ENCODE measurements around the gene PLCL2.

PLCL2 gene

GRCh38 chr3:17133632-17134545 lies 249.1 kb downstream of the PLCL2 start:
- no peak overlapping the region for H3K27ac ChIP-seq (ENCODE audit: low read depth, low read length)
- H3K9ac ChIP-seq (ENCODE audit: low read length): no peak overlapping the region
- WGBS (ENCODE audit: extremely low coverage, insufficient coverage, insufficient read length): no CpG with 5 or more reads among the region's 19 CpGs
- H2AK5ac ChIP-seq (ENCODE audit: low read length): no peak overlapping the region
- H2AFZ ChIP-seq (ENCODE audit: insufficient read depth, low read length, poor library complexity): no peak overlapping the region
- no peak overlapping the region for H4K12ac ChIP-seq (ENCODE audit: low read depth, low read length)
- H3K4me1 ChIP-seq (ENCODE audit: control insufficient read depth in 1 of 2, insufficient read depth in 2 of 2, low read length in 2 of 2): no peaks in the 10 kb centered on the region
- no peak overlapping the region for H3K23ac ChIP-seq (ENCODE audit: low read length)
- no peak overlapping the region for H3K4me3 ChIP-seq (ENCODE audit: low read depth, low read length)
- no peak overlapping the region for H3K18ac ChIP-seq (ENCODE audit: low read length)
- H3K36me3 ChIP-seq (ENCODE audit: control insufficient read depth in 1 of 2, insufficient read depth in 2 of 2, low read length in 2 of 2): no peaks in the 10 kb centered on the region
- no peak overlapping the region for H2BK12ac ChIP-seq (ENCODE audit: low read length)
- DNase-seq: peak; percentile 13 to 58
- H3K79me2 ChIP-seq (ENCODE audit: control insufficient read depth, insufficient read depth, low read length, poor library complexity): no peaks in the 10 kb centered on the region
- no peak overlapping the region for H2BK5ac ChIP-seq (ENCODE audit: low read depth, low read length, poor library complexity)
- H3K27me3 ChIP-seq (ENCODE audit: insufficient read depth, low read length): no peaks in the 10 kb centered on the region
- H3K9me3 ChIP-seq (ENCODE audit: insufficient read depth, low read depth, low read length): peaks cover 11% of the 10 kb centered on the region
- no peak overlapping the region for H4K91ac ChIP-seq (ENCODE audit: low read depth, low read length)
- H3K4ac ChIP-seq (ENCODE audit: low read depth, low read length): no peak overlapping the region
- no peaks in the 10 kb centered on the region for H3K79me1 ChIP-seq (ENCODE audit: low read length)
- H4K8ac ChIP-seq (ENCODE audit: low read depth, low read length): no peak overlapping the region
- no peak overlapping the region for H3K4me2 ChIP-seq (ENCODE audit: low read length)
- no peak overlapping the region for H3K14ac ChIP-seq (ENCODE audit: low read length)
- H2BK120ac ChIP-seq (ENCODE audit: insufficient read depth, low read length, poor library complexity): no peak overlapping the region

DNA sequence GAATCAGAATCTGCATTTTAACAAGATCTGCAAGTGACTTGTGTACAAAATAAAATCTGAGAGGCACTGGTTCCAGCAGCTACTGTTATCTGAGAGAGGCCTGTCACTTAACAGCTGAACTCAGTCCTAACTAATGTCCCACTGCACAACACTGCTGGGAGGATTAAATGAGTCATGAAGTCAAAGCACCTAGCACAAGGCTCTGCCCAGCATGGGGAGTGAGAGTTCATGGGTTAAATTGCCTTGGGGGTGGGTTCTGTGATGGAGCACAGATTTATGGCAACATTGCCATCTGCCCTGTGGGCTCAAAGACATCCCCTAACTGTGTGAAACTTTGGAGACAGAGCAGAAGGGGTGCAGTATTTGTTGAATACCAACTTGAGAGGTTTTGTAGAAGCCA lies 250.9 kb downstream of the PLCL2 start:
- Histone ChIP-seq H3K4me1 (ENCODE audit: control insufficient read depth in 1 of 2, insufficient read depth in 2 of 2, low read length in 2 of 2) (no peaks in the 10 kb centered on the region), H2BK5ac (ENCODE audit: low read depth, low read length, poor library complexity) (no peak overlapping the region), H2BK120ac (ENCODE audit: insufficient read depth, low read length, poor library complexity) (no peak overlapping the region), H3K79me2 (ENCODE audit: control insufficient read depth, insufficient read depth, low read length, poor library complexity) (no peaks in the 10 kb centered on the region), H3K36me3 (ENCODE audit: control insufficient read depth in 1 of 2, insufficient read depth in 2 of 2, low read length in 2 of 2) (no peaks in the 10 kb centered on the region), H3K18ac (ENCODE audit: low read length) (no peak overlapping the region), H3K27ac (ENCODE audit: low read depth, low read length) (no peak overlapping the region), H3K9ac (ENCODE audit: low read length) (no peak overlapping the region), H3K14ac (ENCODE audit: low read length) (no peak overlapping the region), H3K23ac (ENCODE audit: low read length) (no peak overlapping the region), H3K79me1 (ENCODE audit: low read length) (no peaks in the 10 kb centered on the region), H2BK12ac (ENCODE audit: low read length) (no peak overlapping the region), H4K91ac (ENCODE audit: low read depth, low read length) (no peak overlapping the region), H3K27me3 (ENCODE audit: insufficient read depth, low read length) (no peaks in the 10 kb centered on the region), H4K12ac (ENCODE audit: low read depth, low read length) (no peak overlapping the region), H3K4ac (ENCODE audit: low read depth, low read length) (no peak overlapping the region), H3K4me2 (ENCODE audit: low read length) (no peak overlapping the region), H3K9me3 (ENCODE audit: insufficient read depth, low read depth, low read length) (peaks cover 11% of the 10 kb centered on the region), H3K4me3 (ENCODE audit: low read depth, low read length) (no peak overlapping the region), H2AFZ (ENCODE audit: insufficient read depth, low read length, poor library complexity) (no peak overlapping the region), H2AK5ac (ENCODE audit: low read length) (no peak overlapping the region), H4K8ac (ENCODE audit: low read depth, low read length) (no peak overlapping the region)
- DNase-seq: no peak

GRCh38 chr3:17136136-17136721 lies 251.5 kb downstream of the PLCL2 start:
- H4K12ac ChIP-seq (ENCODE audit: low read depth, low read length): no peak overlapping the region
- H3K4me3 ChIP-seq (ENCODE audit: low read depth, low read length): no peak overlapping the region
- no peak overlapping the region for H4K8ac ChIP-seq (ENCODE audit: low read depth, low read length)
- DNase-seq: no peak
- H3K36me3 ChIP-seq (ENCODE audit: control insufficient read depth in 1 of 2, insufficient read depth in 2 of 2, low read length in 2 of 2): no peaks in the 10 kb centered on the region
- H2BK5ac ChIP-seq (ENCODE audit: low read depth, low read length, poor library complexity): no peak overlapping the region
- no peak overlapping the region for H2AK5ac ChIP-seq (ENCODE audit: low read length)
- H3K18ac ChIP-seq (ENCODE audit: low read length): no peak overlapping the region
- no peak overlapping the region for H3K27ac ChIP-seq (ENCODE audit: low read depth, low read length)
- H3K4me1 ChIP-seq (ENCODE audit: control insufficient read depth in 1 of 2, insufficient read depth in 2 of 2, low read length in 2 of 2): no peaks in the 10 kb centered on the region
- H2BK12ac ChIP-seq (ENCODE audit: low read length): no peak overlapping the region
- H3K79me1 ChIP-seq (ENCODE audit: low read length): no peaks in the 10 kb centered on the region
- no peak overlapping the region for H3K4me2 ChIP-seq (ENCODE audit: low read length)
- no peaks in the 10 kb centered on the region for H3K27me3 ChIP-seq (ENCODE audit: insufficient read depth, low read length)
- no peak overlapping the region for H2AFZ ChIP-seq (ENCODE audit: insufficient read depth, low read length, poor library complexity)
- no peak overlapping the region for H3K9ac ChIP-seq (ENCODE audit: low read length)
- WGBS (ENCODE audit: extremely low coverage, insufficient coverage, insufficient read length): no CpG with 5 or more reads among the region's 11 CpGs
- H2BK120ac ChIP-seq (ENCODE audit: insufficient read depth, low read length, poor library complexity): no peak overlapping the region
- H3K23ac ChIP-seq (ENCODE audit: low read length): no peak overlapping the region
- no peak overlapping the region for H3K4ac ChIP-seq (ENCODE audit: low read depth, low read length)
- H3K14ac ChIP-seq (ENCODE audit: low read length): no peak overlapping the region
- no peak overlapping the region for H4K91ac ChIP-seq (ENCODE audit: low read depth, low read length)
- no peaks in the 10 kb centered on the region for H3K79me2 ChIP-seq (ENCODE audit: control insufficient read depth, insufficient read depth, low read length, poor library complexity)
- peaks cover 11% of the 10 kb centered on the region for H3K9me3 ChIP-seq (ENCODE audit: insufficient read depth, low read depth, low read length)

DNA sequence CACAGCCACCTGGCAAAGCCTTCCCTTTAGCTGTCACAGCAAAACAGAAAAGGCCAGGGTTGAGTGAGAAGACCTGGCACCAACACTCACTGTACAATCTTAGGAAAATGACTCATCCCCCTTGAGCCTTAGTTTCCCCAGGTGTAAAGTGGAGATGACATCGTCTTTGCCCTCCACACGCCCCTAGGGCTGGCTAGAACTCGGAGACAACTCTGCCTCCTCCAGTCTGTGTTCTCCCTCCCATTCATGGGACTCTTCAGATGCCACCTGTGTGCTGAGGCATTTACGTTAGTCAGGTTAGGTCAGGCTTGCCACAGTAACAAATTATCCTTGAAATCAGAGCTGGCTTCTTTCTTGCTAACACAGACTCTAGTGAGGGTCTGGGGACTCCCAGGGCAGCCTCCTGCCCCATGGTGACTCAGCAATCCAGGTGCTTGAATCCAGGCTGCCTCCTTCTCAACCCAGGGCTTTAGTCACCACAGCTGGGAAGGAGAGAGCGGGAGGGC lies 252.6 kb downstream of the PLCL2 start:
- Histone ChIP-seq H3K4me1 (ENCODE audit: control insufficient read depth in 1 of 2, insufficient read depth in 2 of 2, low read length in 2 of 2) (no peaks in the 10 kb centered on the region), H3K4me3 (ENCODE audit: low read depth, low read length) (no peak overlapping the region), H2BK5ac (ENCODE audit: low read depth, low read length, poor library complexity) (no peak overlapping the region), H3K4ac (ENCODE audit: low read depth, low read length) (no peak overlapping the region), H3K79me2 (ENCODE audit: control insufficient read depth, insufficient read depth, low read length, poor library complexity) (no peaks in the 10 kb centered on the region), H4K91ac (ENCODE audit: low read depth, low read length) (no peak overlapping the region), H3K27ac (ENCODE audit: low read depth, low read length) (no peak overlapping the region), H3K14ac (ENCODE audit: low read length) (no peak overlapping the region), H3K4me2 (ENCODE audit: low read length) (no peak overlapping the region), H3K36me3 (ENCODE audit: control insufficient read depth in 1 of 2, insufficient read depth in 2 of 2, low read length in 2 of 2) (no peaks in the 10 kb centered on the region), H3K79me1 (ENCODE audit: low read length) (no peaks in the 10 kb centered on the region), H3K23ac (ENCODE audit: low read length) (no peak overlapping the region), H3K27me3 (ENCODE audit: insufficient read depth, low read length) (no peaks in the 10 kb centered on the region), H2AFZ (ENCODE audit: insufficient read depth, low read length, poor library complexity) (no peak overlapping the region), H4K8ac (ENCODE audit: low read depth, low read length) (no peak overlapping the region), H3K9me3 (ENCODE audit: insufficient read depth, low read depth, low read length) (peaks cover 11% of the 10 kb centered on the region), H2AK5ac (ENCODE audit: low read length) (no peak overlapping the region), H2BK120ac (ENCODE audit: insufficient read depth, low read length, poor library complexity) (no peak overlapping the region), H3K18ac (ENCODE audit: low read length) (no peak overlapping the region), H3K9ac (ENCODE audit: low read length) (no peak overlapping the region), H2BK12ac (ENCODE audit: low read length) (no peak overlapping the region), H4K12ac (ENCODE audit: low read depth, low read length) (no peak overlapping the region)
- DNase-seq: no peak
- WGBS (ENCODE audit: extremely low coverage, insufficient coverage, insufficient read length): no CpG with 5 or more reads among the region's 5 CpGs
